ENCODE measurements around the gene SPSB2.
"Not testable (repeated sequence)": the region's sequence is repeated elsewhere in the genome, so short reads cannot be mapped to it uniquely, and the experiment has no call there.

DNA sequence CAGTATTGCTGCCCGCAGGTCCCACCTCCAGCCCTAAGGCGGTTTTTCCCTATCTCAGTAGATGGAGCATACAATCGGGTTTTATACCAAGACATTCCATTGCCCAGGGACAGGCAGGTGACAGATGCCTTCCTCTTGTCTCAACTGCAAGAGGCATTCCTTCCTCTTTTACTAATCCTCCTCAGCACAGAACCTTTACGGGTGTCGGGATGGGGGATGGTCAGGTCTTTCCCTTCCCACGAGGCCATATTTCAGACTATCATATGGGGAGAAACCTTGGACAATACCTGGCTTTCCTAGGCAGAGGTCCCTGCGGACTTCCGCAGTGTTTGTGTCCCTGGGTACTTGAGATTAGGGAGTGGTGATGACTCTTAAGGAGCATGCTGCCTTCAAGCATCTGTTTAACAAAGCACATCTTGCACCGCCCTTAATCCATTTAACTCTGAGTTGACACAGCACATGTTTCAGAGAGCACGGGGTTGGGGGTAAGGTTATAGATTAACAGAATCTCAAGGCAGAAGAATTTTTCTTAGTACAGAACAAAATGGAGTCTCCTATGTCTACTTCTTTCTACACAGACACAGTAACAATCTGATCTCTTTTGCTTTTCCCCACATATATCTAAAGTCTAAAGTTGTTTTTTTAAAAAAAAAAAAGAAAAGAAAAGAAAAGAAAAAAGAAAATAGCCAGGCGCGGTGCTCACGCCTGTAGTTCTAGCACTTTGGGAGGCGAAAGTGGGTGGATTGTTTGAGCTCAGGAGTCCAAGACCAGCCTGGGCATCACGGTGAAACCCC lies 13.3 kb upstream of the SPSB2 start:
- TF ChIP-seq TAF1 (IDR thresholded peaks at IDR 0.05; ENCODE audit: low read depth, low read length); POLR2A (IDR thresholded peaks at IDR 0.05; ENCODE audit: low read depth, low read length); POLR2AphosphoS5 (IDR thresholded peaks at IDR 0.05; ENCODE audit: low read depth, low read length); POU2F2 (IDR thresholded peaks at IDR 0.05; ENCODE audit: low read depth, low read length); SPI1 (IDR thresholded peaks at IDR 0.05; ENCODE audit: low read depth, low read length); PAX5 (IDR thresholded peaks at IDR 0.05; ENCODE audit: insufficient read depth, low read length, severe bottlenecking): not testable (repeated sequence)
